Gastroesophageal sphincter (tissue), 3 donors: Measurements from ENCODE around the gene GGT1.

ENCODE experiments used
- EP300 ChIP-seq: sonication (generic); formaldehyde crosslinking; IDR thresholded peaks from one replicate; pipeline ENCODE4 v1.6.1; 2017; ENCODE audit warnings: antibody characterized with exemption, mild to moderate bottlenecking
- POLR2A ChIP-seq, 2 donors: fragments of 450-650 bp; IDR thresholded peaks; one replicate each; pipeline ENCODE4 v1.6.1; 2017; ENCODE audit warnings: antibody characterized with exemption in 2 of 2, mild to moderate bottlenecking in 2 of 2, moderate library complexity in 1 of 2
- TF ChIP-seq, protein P1 (sequence below), 4 experiments: fragments of 200-600 bp in 2 of 4; fragments of 450-650 bp in 2 of 4; sonication (generic) in 1 of 4; IDR thresholded peaks; one replicate each; pipeline ENCODE4 v1.5.1; 2017 to 2019; ENCODE audit warnings: antibody characterized with exemption in 4 of 4, mild to moderate bottlenecking in 2 of 4, moderate library complexity in 2 of 4

DNA sequence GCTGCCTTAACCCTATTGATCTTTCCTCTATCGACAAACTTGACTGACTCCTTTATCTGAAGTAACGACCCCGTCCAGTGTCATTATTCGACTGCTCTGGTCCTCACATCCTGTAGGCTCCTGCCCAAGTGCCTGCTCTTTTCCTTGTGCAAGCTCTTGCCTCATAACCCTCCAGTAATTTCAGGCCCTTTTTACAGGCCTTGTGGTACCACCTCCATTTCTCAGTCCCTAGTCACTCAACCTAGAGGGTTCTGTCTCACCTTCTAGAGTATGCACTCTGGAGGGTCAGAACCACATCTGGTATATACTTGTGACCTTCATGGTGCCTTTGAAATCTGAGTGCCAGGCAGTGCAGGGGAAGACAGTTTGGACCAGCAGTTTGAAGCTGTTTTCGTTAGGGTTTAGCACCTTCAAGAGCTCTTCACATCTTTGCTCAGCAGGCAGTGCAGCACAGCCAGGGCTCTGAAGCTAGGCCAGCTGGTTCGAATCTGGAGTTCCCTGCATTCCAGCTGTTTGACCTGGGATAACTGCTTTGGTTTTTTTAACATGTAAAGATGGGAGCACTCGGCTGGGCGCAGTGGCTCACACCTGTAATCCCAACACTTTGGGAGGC, 36.0 kb upstream of the GGT1 start:
- TF ChIP-seq, protein P1, sequence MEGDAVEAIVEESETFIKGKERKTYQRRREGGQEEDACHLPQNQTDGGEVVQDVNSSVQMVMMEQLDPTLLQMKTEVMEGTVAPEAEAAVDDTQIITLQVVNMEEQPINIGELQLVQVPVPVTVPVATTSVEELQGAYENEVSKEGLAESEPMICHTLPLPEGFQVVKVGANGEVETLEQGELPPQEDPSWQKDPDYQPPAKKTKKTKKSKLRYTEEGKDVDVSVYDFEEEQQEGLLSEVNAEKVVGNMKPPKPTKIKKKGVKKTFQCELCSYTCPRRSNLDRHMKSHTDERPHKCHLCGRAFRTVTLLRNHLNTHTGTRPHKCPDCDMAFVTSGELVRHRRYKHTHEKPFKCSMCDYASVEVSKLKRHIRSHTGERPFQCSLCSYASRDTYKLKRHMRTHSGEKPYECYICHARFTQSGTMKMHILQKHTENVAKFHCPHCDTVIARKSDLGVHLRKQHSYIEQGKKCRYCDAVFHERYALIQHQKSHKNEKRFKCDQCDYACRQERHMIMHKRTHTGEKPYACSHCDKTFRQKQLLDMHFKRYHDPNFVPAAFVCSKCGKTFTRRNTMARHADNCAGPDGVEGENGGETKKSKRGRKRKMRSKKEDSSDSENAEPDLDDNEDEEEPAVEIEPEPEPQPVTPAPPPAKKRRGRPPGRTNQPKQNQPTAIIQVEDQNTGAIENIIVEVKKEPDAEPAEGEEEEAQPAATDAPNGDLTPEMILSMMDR (IDR thresholded peaks at IDR 0.05), result no peak
- TF ChIP-seq EP300, result no peak
- TF ChIP-seq POLR2A (IDR thresholded peaks at IDR 0.05), result no peak
